HepG2 (cell line): Measurements from ENCODE around the gene TMEM129. TPM values are rescaled to one million over a fixed set of nuclear protein-coding genes. Genes with fewer than 3 reads are reported as not detected.

Source experiments
- ATAC-seq: fragments of 200-7000 bp; cut with Tn5 transposase; 3 replicates; pipeline ENCODE4 v1.9.1; 2020; ENCODE audit warnings: mild to moderate bottlenecking, moderate library complexity
- BruUV-seq: library from RNA; stranded (reverse); fragments of 400-500 nt; replicated peaks from 2 replicates; lab custom pipeline; 2021; lab: Mats Ljungman, UMichigan
- CTCF ChIA-PET: fragments of 300-600 bp; formaldehyde crosslinking; extraction: SDS; loops from one replicate; lab custom pipeline; 2021; ENCODE audit warnings: low total read pairs, inconsistent platforms, low intra/inter-chr PET ratio; lab: Yijun Ruan, JAX
- POLR2A ChIA-PET: fragments of 350-600 bp; sonication (Branson Sonifier 250); formaldehyde crosslinking; loops from one replicate; lab custom pipeline; 2020; ENCODE audit warnings: antibody characterized with exemption, inconsistent platforms; lab: Yijun Ruan, JAX
- DNase-seq: peaks from one replicate; pipeline ENCODE4 v3.0.0-alpha.2; 2015; ENCODE audit warnings: low spot score
- FAIRE-seq: peaks from 3 replicates; lab custom pipeline; 2011; peaks lifted over from hg19 to GRCh38; lab: Jason Lieb, UNC
- H2AFZ ChIP-seq: one replicate; pipeline ENCODE4 v1.6.1; 2011; ENCODE audit warnings: low read length, inconsistent platforms
- H3K27ac ChIP-seq: fragments of 300-600 bp; 3 replicates; pipeline ENCODE4 v1.8.0; 2011; ENCODE audit warnings: mixed run types, mild to moderate bottlenecking, mixed read lengths, low read length, inconsistent platforms; ENCODE audit not compliant: insufficient read depth; ENCODE audit errors: extremely low read length
- H3K27me3 ChIP-seq, 2 experiments: fragments of 200-600 bp in 1 of 2; 2 replicates in 1 of 2; 3 replicates in 1 of 2; pipeline versions ENCODE4 v1.6.0 to v1.8.0; 2011; ENCODE audit warnings: low read length in 2 of 2, mild to moderate bottlenecking in 2 of 2, moderate library complexity in 2 of 2, inconsistent platforms in 1 of 2; ENCODE audit not compliant: insufficient read depth in 2 of 2, control insufficient read depth in 1 of 2
- H3K36me3 ChIP-seq, 2 experiments: fragments of 200-600 bp in 1 of 2; replicated peaks in 1 of 2; 2 replicates in 1 of 2; 3 replicates in 1 of 2; pipeline versions ENCODE4 v1.5.1 to v1.8.0; 2011; ENCODE audit warnings: low read length in 2 of 2, inconsistent platforms in 1 of 2; ENCODE audit not compliant: insufficient read depth in 2 of 2, control insufficient read depth in 1 of 2
- H3K4me1 ChIP-seq: 2 replicates; pipeline ENCODE4 v1.5.1; 2012; ENCODE audit warnings: low read length, inconsistent platforms; ENCODE audit not compliant: insufficient read depth
- H3K4me2 ChIP-seq: 2 replicates; pipeline ENCODE4 v1.6.0; 2011; ENCODE audit warnings: low read depth, low read length, inconsistent platforms
- H3K4me3 ChIP-seq, 3 experiments: fragments of 200-600 bp in 1 of 3; sonication (generic), shearing (Covaris generic) in 1 of 3; replicated peaks in 1 of 3; 2 replicates each; pipeline ENCODE4 v1.5.1; 2011 to 2016; ENCODE audit warnings: low read length in 3 of 3, inconsistent platforms in 2 of 3, low read depth in 2 of 3, mild to moderate bottlenecking in 2 of 3, control low read depth in 1 of 3, mixed read lengths in 1 of 3; ENCODE audit not compliant: insufficient read depth in 1 of 3
- H3K79me2 ChIP-seq: one replicate; pipeline ENCODE4 v1.6.1; 2011; ENCODE audit warnings: low read length, inconsistent platforms; ENCODE audit not compliant: insufficient read depth
- H3K9ac ChIP-seq: 2 replicates; pipeline ENCODE4 v1.6.0; 2011; ENCODE audit warnings: mild to moderate bottlenecking, low read depth, low read length, inconsistent platforms; ENCODE audit not compliant: insufficient read depth
- H3K9me3 ChIP-seq: 2 replicates; pipeline ENCODE4 v1.5.1; 2012; ENCODE audit warnings: mild to moderate bottlenecking, low read length
- H4K20me1 ChIP-seq: 2 replicates; pipeline ENCODE4 v1.6.0; 2011; ENCODE audit warnings: inconsistent platforms, mild to moderate bottlenecking, low read length, moderate library complexity; ENCODE audit not compliant: insufficient read depth
- BRD4 ChIP-seq: sonication (generic); formaldehyde crosslinking; IDR thresholded peaks from 2 replicates; pipeline ENCODE4 v1.4.0; 2020; ENCODE audit warnings: missing genetic modification reagents
- CBX5 ChIP-seq: sonication (generic); formaldehyde crosslinking; IDR thresholded peaks from 2 replicates; pipeline ENCODE4 v1.4.0; 2020; ENCODE audit warnings: missing genetic modification reagents, borderline replicate concordance
- ESRRA ChIP-seq: sonication (generic); formaldehyde crosslinking; IDR thresholded peaks from 2 replicates; pipeline ENCODE4 v1.5.1; 2020; ENCODE audit warnings: mild to moderate bottlenecking, low read depth, missing genetic modification reagents
- HDAC2 ChIP-seq: sonication (generic); formaldehyde crosslinking; IDR thresholded peaks from 2 replicates; pipeline ENCODE4 v1.4.0; 2020; ENCODE audit warnings: missing genetic modification reagents
- NR2C2 ChIP-seq: sonication (generic); formaldehyde crosslinking; IDR thresholded peaks from 2 replicates; pipeline ENCODE4 v1.4.0; 2020; ENCODE audit warnings: missing genetic modification reagents, mild to moderate bottlenecking, moderate library complexity, borderline replicate concordance
- PITX1 ChIP-seq: sonication (generic); formaldehyde crosslinking; IDR thresholded peaks from 2 replicates; pipeline ENCODE4 v1.5.1; 2020; ENCODE audit warnings: mild to moderate bottlenecking, missing genetic modification reagents
- SATB2 ChIP-seq: sonication (generic); formaldehyde crosslinking; IDR thresholded peaks from 2 replicates; pipeline ENCODE4 v1.5.0; 2020; ENCODE audit warnings: missing genetic modification reagents
- ZNF180 ChIP-seq: sonication (generic); formaldehyde crosslinking; IDR thresholded peaks from 2 replicates; pipeline ENCODE4 v1.4.0; 2020; ENCODE audit warnings: low read depth, missing genetic modification reagents, borderline replicate concordance
- WGBS: methylation state at CpG from one replicate; pipeline ENCODE4 v1.1.6; 2017; ENCODE audit warnings: low lambda C conversion rate; 5-methylcytosine and 5-hydroxymethylcytosine counted together
- in situ Hi-C: cut with HindIII; loops from 2 replicates; pipeline ENCODE4 v1.10.0; 2017; ENCODE audit warnings: low pct_unique_long_range_greater_than_20kb; ENCODE audit not compliant: extremely low pct_ligation_motif_present
- intact Hi-C: fragments of 100-400 bp; cut with micrococcal nuclease; formaldehyde crosslinking; loops from one replicate; pipeline ENCODE4 v1.10.0; 2022; ENCODE audit not compliant: unreplicated experiment
- polyA plus RNA-seq, 8 experiments: library from polyadenylated mRNA; depleted of rRNA in 3 of 8; stranded (reverse) in 7 of 8; unstranded in 1 of 8; fragments of >200 nt; fragmentation: Illumina TruSeq in 4 of 8; extraction: Trizol in 4 of 8; gene quantifications; 2 replicates each; pipeline versions ENCODE4 v1.2.1 to v1.2.3, GENCODE V29; 2011 to 2016; ENCODE audit warnings: low read depth in 4 of 8, missing spikeins in 1 of 8, mixed read lengths in 1 of 8; ENCODE audit not compliant: insufficient read depth in 1 of 8
- total RNA-seq, 5 experiments: library from RNA; depleted of rRNA; stranded (reverse); fragments of >200 nt; fragmentation: Illumina TruSeq; extraction: Trizol; gene quantifications; 2 replicates each; pipeline ENCODE4 v1.2.3, GENCODE V29; 2016; ENCODE audit warnings: low read depth in 1 of 5
- TF ChIP-seq, protein P1 (sequence below): sonication (generic); formaldehyde crosslinking; IDR thresholded peaks from 2 replicates; pipeline ENCODE4 v1.5.1; 2020; ENCODE audit warnings: mild to moderate bottlenecking, missing genetic modification reagents, moderate library complexity
- TF ChIP-seq, protein P2 (sequence below): sonication (generic); formaldehyde crosslinking; IDR thresholded peaks from 2 replicates; pipeline ENCODE4 v1.4.0; 2020; ENCODE audit warnings: missing genetic modification reagents, borderline replicate concordance
- TF ChIP-seq, protein P3 (sequence below): sonication (generic); formaldehyde crosslinking; IDR thresholded peaks from 2 replicates; pipeline ENCODE4 v1.5.0; 2020; ENCODE audit warnings: mild to moderate bottlenecking, missing genetic modification reagents, moderate library complexity
- TF ChIP-seq, protein P4 (sequence below): sonication (generic); formaldehyde crosslinking; IDR thresholded peaks from 2 replicates; pipeline ENCODE4 v1.4.0; 2020; ENCODE audit warnings: missing genetic modification reagents, borderline replicate concordance

TMEM129 gene
- total and polyA plus RNA-seq, 2 of the 13 experiments (the other 11 are each of a cell fraction or from before 2014, with no cell fraction given), result 19.0 to 25.8 TPM

DNA sequence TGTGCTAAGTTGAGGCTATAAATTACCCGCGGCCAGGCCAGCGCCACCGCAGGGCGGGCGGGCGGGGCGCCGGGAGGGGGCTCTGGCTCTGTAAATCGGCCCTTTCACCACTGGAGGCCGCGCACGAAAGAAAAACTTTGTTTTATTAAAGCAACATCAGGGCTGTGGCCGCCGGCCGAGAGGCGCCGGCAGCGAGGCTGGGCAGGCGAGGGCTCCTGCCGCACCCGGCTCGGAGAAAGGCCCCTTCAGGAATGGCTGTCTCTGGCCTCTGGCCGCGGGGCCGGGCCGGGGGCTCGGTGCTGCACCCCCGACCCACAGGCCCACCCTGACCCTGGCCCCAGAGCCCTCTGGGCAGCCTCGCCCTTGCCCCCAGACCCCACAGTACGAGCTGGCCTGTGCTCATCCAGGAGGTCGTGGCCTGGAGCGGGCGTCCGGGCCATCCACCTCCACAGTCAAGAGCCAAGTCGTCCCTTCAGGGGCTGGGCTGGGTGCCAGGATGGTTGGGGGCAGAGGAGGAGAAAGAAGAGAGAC lies 42.5 kb upstream of the TMEM129 start:
- no peaks in the 10 kb centered on the region for H3K79me2 ChIP-seq
- no peak for FAIRE-seq
- no peak overlapping the region for H2AFZ ChIP-seq
- DNase-seq, result peak; percentile 73
- intact Hi-C loops (loop anchor here (1.0 kb wide), 1 partner anchor 47 kb away; no protein-coding TSS in a partner anchor), in situ Hi-C loops (no loop called here)
- H3K27ac ChIP-seq, result peak overlapping the region; percentile 75
- WGBS, result no CpG with 5 or more reads among the region's 36 CpGs
- no peaks in the 10 kb centered on the region for H3K36me3 ChIP-seq
- H3K27me3 ChIP-seq, result no peaks in the 10 kb centered on the region
- ATAC-seq, result peak; percentile 14
- no peaks in the 10 kb centered on the region for H4K20me1 ChIP-seq
- no peaks in the 10 kb centered on the region for H3K9me3 ChIP-seq
- peaks cover 79% of the 10 kb centered on the region for H3K4me1 ChIP-seq
- POLR2A ChIA-PET, result interaction anchor here (0.8 to 34.3 kb wide), 7 partner anchors 9 to 45 kb away, joined by 3 to 1258 read pairs (median 4); partner anchors contain the start of gene FGFR3
- peak overlapping the region; percentile 61 to 79 (median 74) for H3K4me3 ChIP-seq
- no TSS peak for BruUV-seq
- CTCF ChIA-PET, result interaction anchor here (2.2 kb wide), 1 partner anchor 46 kb away, joined by 14 read pairs; no protein-coding TSS in a partner anchor
- peak overlapping the region; percentile 95 for H3K4me2 ChIP-seq
- H3K9ac ChIP-seq, result peak overlapping the region; percentile 77
- TF ChIP-seq, protein P1, sequence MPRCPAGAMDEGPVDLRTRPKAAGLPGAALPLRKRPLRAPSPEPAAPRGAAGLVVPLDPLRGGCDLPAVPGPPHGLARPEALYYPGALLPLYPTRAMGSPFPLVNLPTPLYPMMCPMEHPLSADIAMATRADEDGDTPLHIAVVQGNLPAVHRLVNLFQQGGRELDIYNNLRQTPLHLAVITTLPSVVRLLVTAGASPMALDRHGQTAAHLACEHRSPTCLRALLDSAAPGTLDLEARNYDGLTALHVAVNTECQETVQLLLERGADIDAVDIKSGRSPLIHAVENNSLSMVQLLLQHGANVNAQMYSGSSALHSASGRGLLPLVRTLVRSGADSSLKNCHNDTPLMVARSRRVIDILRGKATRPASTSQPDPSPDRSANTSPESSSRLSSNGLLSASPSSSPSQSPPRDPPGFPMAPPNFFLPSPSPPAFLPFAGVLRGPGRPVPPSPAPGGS, result no peak
- TF ChIP-seq BRD4 (CRISPR knock-in tag) (0 out of 2 replicates have a peak, but pooled peaks have one; percentile 21), SATB2 (CRISPR knock-in tag) (no peak), ESRRA (CRISPR knock-in tag) (peak; percentile 16; the same call in 1 of the 2 replicates), NR2C2 (CRISPR knock-in tag) (0 out of 2 replicates have a peak, but pooled peaks have one; percentile 16), ZNF180 (CRISPR knock-in tag) (no peak), PITX1 (CRISPR knock-in tag) (0 out of 2 replicates have a peak, but pooled peaks have one; percentile 32), HDAC2 (CRISPR knock-in tag) (0 out of 2 replicates have a peak, but pooled peaks have one; percentile 7), CBX5 (CRISPR knock-in tag) (0 out of 2 replicates have a peak, but pooled peaks have one; percentile 10)
- TF ChIP-seq, protein P2, sequence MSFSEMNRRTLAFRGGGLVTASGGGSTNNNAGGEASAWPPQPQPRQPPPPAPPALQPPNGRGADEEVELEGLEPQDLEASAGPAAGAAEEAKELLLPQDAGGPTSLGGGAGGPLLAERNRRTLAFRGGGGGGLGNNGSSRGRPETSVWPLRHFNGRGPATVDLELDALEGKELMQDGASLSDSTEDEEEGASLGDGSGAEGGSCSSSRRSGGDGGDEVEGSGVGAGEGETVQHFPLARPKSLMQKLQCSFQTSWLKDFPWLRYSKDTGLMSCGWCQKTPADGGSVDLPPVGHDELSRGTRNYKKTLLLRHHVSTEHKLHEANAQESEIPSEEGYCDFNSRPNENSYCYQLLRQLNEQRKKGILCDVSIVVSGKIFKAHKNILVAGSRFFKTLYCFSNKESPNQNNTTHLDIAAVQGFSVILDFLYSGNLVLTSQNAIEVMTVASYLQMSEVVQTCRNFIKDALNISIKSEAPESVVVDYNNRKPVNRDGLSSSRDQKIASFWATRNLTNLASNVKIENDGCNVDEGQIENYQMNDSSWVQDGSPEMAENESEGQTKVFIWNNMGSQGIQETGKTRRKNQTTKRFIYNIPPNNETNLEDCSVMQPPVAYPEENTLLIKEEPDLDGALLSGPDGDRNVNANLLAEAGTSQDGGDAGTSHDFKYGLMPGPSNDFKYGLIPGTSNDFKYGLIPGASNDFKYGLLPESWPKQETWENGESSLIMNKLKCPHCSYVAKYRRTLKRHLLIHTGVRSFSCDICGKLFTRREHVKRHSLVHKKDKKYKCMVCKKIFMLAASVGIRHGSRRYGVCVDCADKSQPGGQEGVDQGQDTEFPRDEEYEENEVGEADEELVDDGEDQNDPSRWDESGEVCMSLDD (CRISPR knock-in tag), result no peak
- TF ChIP-seq, protein P3, sequence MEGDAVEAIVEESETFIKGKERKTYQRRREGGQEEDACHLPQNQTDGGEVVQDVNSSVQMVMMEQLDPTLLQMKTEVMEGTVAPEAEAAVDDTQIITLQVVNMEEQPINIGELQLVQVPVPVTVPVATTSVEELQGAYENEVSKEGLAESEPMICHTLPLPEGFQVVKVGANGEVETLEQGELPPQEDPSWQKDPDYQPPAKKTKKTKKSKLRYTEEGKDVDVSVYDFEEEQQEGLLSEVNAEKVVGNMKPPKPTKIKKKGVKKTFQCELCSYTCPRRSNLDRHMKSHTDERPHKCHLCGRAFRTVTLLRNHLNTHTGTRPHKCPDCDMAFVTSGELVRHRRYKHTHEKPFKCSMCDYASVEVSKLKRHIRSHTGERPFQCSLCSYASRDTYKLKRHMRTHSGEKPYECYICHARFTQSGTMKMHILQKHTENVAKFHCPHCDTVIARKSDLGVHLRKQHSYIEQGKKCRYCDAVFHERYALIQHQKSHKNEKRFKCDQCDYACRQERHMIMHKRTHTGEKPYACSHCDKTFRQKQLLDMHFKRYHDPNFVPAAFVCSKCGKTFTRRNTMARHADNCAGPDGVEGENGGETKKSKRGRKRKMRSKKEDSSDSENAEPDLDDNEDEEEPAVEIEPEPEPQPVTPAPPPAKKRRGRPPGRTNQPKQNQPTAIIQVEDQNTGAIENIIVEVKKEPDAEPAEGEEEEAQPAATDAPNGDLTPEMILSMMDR (CRISPR knock-in tag), result no peak; the same call in 1 of the 2 replicates
- TF ChIP-seq, protein P4, sequence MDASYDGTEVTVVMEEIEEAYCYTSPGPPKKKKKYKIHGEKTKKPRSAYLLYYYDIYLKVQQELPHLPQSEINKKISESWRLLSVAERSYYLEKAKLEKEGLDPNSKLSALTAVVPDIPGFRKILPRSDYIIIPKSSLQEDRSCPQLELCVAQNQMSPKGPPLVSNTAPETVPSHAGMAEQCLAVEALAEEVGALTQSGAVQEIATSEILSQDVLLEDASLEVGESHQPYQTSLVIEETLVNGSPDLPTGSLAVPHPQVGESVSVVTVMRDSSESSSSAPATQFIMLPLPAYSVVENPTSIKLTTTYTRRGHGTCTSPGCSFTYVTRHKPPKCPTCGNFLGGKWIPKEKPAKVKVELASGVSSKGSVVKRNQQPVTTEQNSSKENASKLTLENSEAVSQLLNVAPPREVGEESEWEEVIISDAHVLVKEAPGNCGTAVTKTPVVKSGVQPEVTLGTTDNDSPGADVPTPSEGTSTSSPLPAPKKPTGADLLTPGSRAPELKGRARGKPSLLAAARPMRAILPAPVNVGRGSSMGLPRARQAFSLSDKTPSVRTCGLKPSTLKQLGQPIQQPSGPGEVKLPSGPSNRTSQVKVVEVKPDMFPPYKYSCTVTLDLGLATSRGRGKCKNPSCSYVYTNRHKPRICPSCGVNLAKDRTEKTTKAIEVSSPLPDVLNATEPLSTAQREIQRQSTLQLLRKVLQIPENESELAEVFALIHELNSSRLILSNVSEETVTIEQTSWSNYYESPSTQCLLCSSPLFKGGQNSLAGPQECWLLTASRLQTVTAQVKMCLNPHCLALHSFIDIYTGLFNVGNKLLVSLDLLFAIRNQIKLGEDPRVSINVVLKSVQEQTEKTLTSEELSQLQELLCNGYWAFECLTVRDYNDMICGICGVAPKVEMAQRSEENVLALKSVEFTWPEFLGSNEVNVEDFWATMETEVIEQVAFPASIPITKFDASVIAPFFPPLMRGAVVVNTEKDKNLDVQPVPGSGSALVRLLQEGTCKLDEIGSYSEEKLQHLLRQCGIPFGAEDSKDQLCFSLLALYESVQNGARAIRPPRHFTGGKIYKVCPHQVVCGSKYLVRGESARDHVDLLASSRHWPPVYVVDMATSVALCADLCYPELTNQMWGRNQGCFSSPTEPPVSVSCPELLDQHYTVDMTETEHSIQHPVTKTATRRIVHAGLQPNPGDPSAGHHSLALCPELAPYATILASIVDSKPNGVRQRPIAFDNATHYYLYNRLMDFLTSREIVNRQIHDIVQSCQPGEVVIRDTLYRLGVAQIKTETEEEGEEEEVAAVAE (CRISPR knock-in tag), result no peak
